GM19395 (cell line): Measurements from ENCODE around the gene PHAF1.

Source experiments
- ATAC-seq: cut with Tn5 transposase; IDR thresholded peaks from one replicate; pipeline ENCODE4 v1.9.1; 2021; ENCODE audit warnings: mild to moderate bottlenecking, moderate library complexity; ENCODE audit not compliant: unreplicated experiment

Gene PHAF1

DNA sequence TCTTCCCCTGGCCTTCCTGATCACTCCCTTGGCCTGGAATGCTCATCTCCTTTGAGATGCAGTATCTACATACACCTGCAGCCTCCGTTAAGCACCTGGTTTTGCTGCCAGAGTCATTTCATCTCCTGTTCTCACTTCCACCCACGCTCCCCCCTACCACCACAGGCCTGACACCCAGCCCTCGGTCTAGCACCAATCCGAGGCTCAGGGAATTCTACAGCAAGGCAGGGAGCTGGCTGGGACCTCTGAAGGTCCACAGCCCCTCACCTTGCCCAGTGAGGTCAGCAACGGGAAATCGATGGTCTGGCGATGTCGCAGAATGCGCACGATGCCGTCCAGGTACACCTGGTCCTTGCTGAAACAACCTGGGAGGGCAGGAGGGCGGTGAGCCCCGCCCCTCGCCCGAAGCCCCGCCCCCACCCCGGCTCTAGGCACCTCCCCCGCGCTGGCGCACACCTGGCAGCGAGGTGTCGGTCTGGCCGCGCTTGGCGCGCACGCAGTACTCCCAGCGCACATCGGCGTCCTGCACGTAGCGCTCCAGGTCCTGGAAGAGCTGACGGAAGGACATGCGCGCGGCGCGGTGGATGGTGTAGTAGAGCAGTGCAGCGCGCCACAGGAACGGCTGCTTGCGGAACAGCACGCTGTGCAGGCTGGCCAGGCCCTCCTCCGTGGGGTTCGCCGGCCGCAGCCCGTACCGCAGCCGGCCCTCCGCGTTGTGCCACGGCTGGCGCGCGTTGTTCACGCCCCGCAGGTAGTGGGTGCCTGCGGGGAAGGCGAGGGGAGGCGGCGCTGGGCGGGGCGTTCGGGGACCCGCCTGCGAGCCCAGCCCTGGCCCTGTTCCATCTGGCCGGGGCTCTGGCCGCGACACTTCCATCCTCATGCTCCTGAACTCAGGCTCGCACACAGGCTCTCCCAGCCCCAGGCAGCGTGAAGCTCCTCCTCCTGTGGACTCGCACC, 68.3 kb downstream of the PHAF1 start:
- no peak for ATAC-seq

DNA sequence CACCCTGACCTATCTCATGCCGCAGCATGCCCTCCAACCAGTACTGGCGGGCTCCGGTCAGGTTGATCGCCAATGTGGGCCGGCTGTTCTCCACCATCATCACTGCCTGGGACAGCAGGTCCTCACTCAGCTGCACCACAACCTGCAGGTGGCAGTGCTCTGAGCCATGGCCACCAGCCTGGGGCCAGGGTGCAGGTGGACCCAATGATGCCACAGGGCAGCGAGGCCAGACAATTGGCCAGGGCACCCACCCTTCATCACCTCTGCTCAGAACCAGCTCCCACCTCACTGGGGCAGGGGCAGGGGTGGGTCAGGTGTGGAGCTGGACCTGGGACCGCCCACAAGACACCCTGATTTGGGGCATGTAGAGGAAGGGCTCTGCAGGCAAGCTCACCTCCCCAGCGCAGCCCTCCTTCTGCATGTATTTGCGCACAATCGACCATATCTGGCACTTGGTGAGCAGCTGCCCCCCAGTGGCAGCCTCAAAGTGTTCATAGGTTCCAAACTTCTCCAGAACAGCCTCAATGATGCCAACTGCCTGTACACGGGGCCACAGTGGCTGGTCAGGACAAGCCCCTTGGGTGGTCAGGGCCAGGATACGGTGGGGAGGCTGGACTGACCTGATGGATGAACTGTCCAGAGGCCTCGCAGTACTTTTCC, 69.8 kb downstream of the PHAF1 start:
- no peak for ATAC-seq

DNA sequence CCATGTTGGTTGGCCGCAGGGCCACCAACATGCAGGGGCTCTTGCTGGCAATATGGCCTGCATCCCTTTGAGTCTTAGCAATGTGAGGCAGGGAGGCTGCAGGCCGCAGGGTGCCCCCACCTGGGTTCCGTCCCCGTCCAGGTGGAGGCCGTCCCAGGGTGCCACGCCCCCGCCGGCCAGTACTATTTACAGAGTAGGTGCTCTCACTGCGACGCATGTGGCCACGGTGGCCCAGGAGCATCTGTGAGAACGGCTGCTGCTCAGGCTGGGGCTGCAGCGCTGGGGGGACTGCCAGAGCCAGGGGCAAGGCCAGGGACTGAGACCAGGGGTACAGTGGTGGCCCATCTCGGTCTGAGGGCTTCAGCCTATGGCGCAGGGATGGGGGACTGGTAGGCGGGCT, 70.4 kb downstream of the PHAF1 start:
- no peak for ATAC-seq

DNA sequence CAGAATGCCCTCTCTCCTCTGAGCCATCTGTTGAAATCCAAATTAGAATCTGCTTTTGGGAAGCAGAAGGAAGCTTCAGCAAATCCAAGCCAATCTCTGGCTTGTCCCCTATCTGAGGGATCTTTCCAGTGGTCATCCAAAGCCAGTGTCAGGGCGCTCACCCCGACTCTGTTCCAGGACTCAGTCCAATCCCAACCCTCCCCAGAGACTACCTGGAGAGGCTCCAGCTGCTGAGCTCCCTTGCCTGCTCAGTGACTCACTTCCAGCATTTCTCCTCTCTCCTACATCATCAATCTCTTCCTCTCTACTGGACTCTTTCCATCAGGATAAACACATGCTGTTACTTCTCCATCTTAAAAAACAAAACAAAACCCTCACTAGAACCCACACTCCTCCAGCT, 71.6 kb downstream of the PHAF1 start:
- no peak for ATAC-seq

DNA sequence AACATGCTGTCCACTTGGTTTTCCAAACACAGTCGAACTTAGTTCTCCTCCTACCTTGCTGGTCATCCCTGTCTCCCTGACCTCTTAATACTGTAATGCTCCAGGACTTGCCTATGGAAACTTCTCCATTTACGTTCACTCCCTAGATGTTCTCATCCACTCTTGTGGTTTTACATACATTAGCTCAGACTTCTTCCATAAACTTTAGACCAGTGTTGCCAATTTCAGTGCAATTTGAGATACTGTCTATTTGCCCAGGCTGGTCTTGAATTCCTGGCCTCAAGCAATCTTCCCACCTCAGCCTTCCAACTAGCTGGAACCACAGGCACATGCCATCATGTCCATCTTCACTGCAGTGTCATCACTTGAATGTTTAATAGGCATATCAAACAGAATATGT, 72.5 kb downstream of the PHAF1 start:
- ATAC-seq = no peak

GRCh38 chr16:67183284-67183626, 73.5 kb downstream of the PHAF1 start:
- no peak for ATAC-seq

- peak; percentile 92 for ATAC-seq
Observed at GRCh38 chr16:67183627-67184452, 74.1 kb downstream of the PHAF1 start, which contains the start of gene MATCAP1. TSS of gene MATCAP1 (minus strand) at chr16:67183963. CDS start at chr16:67180610, 3,353 bp downstream.

- ATAC-seq = peak; percentile 9
Observed at GRCh38 chr16:67184453-67184994, 74.8 kb downstream of the PHAF1 start.

GRCh38 chr16:67184995-67185650, 75.4 kb downstream of the PHAF1 start:
- ATAC-seq = no peak

DNA sequence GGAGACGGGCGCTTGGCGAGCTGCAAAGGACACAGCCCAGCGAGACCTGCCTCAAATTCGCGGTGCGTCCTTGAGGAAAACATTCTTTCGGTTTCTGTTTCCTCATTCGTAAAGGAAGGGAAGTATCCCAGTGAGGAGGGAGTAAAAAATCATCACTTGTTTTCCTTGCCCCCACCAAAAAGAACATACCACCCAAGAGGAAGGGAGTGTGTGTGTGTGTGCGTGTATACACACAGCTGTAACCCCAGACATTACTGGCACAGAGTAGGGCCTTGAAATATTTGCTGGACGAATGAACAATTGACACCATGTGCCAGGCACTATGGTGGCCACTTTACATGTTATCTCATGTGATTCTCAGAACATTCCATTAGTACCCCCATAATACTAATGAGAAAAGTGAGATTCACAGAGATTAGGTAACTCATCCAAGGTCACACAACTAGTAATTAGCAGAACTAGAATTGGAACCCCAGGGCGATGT, 76.0 kb downstream of the PHAF1 start:
- no peak for ATAC-seq

- ATAC-seq = no peak
Observed at GRCh38 chr16:67186550-67186950, 76.8 kb downstream of the PHAF1 start.

GRCh38 chr16:67187175-67187890, 77.6 kb downstream of the PHAF1 start:
- no peak for ATAC-seq

DNA sequence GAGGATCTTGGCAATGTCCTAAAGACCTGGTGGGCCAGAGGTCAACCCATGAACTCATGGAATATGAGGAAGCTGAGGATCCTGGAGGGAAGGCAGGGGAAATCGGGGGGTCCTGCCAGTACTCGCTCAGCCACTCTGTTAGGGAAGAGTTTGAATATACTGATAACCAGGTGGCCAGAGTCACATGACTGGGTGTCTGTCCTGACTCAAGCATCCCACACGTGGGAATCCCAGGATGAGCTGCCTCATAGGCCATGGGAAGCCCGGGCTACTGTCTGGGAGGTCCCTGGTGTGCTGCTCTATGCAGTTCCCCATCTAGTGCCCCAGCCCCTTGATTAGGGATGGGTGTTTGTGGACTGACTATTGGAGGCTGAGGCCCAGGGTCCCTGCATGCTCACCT, 78.6 kb downstream of the PHAF1 start:
- ATAC-seq = no peak

- ATAC-seq = no peak
Observed at GRCh38 chr16:67188798-67189197, 79.1 kb downstream of the PHAF1 start.

GRCh38 chr16:67190041-67190440, 80.3 kb downstream of the PHAF1 start, which contains the start of gene EXOC3L1:
TSS of gene EXOC3L1 (minus strand) at chr16:67190136. CDS start at chr16:67189676, 460 bp downstream.
- no peak for ATAC-seq

DNA sequence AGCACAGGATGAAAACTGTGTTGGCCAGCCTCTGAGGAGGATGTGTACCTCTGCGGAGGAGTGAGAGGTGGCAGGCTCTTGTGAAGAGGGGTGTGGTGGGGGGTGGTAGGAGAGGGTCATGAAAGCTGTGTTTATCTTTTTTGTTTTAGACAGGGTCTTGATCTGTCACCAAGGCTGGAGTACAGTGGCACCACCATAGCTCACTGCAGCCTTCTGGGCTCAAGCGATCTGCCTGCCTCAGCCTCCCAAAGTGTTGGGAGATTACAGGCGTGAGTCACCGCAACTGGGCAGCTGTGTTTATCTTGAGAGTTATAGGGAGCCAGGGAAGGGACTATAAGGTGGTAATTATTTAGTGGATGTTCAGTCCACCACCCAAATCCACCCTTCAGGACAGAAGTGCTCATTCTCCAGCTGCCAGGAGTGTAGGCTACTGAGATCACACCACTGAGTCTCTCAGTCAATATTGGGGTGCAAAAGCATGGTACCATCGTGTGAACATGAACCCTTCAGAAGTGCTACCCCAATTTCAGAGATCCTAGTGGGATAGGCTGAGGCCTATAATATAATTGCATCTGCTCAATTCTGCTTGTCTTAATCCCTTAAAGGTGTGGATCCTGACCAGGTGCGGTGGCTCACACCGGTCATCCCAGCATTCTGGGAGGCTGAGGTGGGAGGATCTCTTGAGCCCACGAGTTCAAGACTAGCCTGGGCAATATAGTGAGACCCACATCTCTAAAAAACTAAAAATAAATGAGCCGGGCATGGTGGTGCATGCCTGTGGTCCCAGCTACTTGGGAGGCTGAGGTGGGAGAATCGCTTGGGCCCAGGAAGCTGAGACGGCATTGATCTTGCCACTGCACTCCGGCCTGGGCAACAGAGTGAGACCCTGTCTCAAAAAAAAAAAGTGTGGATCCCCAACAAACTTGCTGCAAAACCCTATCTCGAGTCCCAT, 81.0 kb downstream of the PHAF1 start:
- ATAC-seq = no peak

- ATAC-seq = peak; percentile 4
Observed at GRCh38 chr16:67191411-67191994, 81.8 kb downstream of the PHAF1 start.
